HT-29 (cell line): ENCODE data around the gene ABCA2. TPM values are rescaled to one million over a fixed set of nuclear protein-coding genes. Genes with fewer than 3 reads are reported as not detected.

Experiments used
- DNase-seq: peaks from one replicate; pipeline ENCODE4 v3.0.0-alpha.2; 2015; ENCODE audit warnings: low spot score
- total RNA-seq: library from RNA; depleted of rRNA; stranded (reverse); fragments of >200 nt; shearing (Covaris generic); gene quantifications from 2 replicates; pipeline ENCODE4 v1.2.3, GENCODE V29; 2014

ABCA2 gene
- total RNA-seq, 1 experiment from 2014 or later = 99.9 TPM

DNA sequence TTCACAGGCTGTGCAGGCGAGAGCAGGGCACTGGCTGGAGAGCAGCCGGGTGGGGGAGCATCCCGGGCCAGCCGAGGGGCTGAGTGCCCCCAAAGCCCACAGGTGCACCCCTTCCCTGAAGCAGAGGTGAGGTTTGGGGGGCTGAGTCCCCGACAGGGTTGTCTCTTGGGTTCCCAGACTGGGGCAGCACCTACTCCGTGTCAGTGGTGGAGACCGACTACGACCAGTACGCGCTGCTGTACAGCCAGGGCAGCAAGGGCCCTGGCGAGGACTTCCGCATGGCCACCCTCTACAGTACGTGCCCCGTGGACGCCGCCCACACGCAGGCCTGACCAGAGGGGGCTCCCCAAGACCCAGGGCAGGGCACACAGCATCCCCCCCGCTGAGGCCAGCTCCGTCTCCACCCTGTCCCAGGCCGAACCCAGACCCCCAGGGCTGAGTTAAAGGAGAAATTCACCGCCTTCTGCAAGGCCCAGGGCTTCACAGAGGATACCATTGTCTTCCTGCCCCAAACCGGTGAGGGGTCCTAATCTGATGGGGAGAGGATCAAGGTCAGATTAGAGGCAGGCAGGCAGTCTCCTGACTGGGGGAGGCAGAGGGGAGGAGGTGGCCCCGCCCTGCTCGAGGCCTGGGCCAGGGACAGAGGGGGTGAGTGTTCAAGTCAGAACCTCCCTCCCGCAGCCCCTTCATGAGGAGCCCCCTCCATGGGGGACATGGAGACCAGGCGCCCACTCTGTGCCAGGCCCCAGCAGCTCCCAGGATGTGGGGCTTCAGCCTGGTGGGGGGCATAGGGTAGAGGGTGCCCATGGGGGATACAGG is 48.1 kb downstream of the ABCA2 start:
- DNase-seq = no peak

DNA sequence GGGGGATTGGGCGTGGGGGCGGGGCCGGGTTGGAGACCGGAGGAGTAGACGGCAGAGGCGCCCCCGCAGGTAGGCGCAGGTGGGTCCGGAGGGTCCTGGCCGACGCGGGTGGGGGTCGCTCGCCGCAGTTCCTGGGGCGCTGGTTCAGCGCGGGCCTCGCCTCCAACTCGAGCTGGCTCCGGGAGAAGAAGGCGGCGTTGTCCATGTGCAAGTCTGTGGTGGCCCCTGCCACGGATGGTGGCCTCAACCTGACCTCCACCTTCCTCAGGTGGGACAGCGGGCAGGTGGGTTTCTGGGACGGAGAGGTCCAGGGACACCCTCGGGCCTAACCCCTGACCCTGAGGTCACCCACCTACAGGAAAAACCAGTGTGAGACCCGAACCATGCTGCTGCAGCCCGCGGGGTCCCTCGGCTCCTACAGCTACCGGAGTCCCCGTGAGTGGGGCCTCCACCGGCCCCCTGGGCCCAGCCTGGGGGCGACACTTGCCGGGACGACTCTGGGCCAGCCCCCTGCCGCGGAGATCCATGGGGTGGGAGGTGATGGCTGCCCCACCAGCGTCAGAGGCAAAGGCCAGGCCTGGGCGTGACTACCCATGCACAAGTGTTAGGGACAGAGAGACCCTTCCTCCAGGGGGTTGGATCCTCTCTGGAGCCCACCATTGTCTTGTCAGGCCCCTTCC is 49.0 kb downstream of the ABCA2 start:
- no peak for DNase-seq

DNA sequence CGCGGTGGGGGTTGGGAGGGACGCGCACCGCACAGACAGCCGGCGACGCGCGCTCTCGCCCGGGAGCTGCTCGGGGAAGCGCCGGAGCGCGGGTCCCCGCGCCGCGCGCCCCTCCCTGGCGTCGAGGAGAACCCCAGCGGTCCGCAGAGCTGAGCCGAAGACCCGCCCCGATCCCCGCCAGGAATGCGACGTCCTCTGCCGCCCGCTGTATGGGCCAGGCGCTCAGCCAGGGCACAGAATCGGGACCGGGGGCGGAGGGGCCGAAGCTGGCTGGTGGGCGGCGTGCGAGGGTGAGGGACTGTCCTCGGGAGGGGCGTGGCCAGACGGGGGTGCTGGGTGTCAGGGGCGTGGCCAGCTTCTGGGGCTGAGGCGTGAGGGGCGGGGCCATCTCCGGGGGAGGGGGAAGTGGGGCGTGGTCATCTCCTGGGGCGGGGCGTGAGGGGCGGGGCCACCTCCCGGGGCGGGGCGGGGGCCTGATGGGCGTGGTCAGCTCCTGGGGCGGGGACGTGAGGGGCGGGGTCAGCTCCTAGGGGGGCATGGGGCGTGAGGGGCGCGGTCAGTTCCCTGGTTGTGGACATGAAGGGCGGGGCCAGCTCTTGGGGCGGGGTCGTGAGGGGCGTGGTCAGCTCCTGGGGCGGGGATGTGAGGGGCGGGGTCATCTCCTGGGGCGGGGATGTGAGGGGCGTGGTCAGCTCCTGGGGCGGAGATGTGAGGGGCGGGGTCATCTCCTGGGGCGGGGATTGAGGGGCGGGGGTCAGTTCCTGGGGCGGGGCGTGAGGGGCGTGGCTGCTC is 49.8 kb downstream of the ABCA2 start:
- DNase-seq = no peak

DNA sequence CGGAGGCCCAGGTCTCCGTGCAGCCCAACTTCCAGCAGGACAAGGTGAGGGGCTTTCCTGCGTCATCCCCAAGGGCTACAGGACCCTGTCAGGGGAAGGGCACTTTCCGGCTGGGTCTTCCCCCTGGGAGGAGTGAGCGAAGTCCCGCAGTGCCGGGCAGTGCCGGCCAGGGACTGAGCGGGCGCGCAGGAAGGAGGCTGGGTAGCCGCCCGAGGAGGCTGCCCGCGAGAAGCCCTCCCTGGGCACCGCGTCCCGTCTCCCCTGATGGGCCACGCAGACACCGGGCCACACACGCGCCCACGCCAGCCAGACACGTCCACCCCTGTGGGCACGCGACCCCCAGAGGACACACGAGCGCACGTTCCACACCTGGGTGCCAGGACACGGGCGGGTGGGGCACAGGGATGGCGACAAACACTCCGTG is 50.4 kb downstream of the ABCA2 start:
- DNase-seq = no peak

DNA sequence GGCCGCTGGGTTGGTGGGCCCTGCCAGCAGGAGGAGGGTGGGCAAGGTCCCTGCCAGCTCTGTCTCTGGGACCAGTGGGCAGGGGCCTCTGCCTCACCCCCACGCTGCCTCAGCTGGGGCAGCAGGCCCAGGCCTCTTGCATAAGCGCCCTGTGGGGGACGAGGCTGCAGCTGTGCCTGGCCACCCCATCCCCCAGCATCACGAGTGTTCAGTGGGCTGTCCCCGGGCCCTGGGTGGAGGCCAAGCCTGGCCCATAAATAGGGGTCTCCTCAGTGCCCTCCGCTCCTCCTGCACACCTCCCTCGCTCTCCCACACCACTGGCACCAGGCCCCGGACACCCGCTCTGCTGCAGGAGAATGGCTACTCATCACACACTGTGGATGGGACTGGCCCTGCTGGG is 50.8 kb downstream of the ABCA2 start, which contains the start of gene PTGDS:
Gene PTGDS (plus strand): TSS at position 282 of the 400 bp plus-strand sequence. CDS start 75 bp downstream, at position 357.
- no peak for DNase-seq

DNA sequence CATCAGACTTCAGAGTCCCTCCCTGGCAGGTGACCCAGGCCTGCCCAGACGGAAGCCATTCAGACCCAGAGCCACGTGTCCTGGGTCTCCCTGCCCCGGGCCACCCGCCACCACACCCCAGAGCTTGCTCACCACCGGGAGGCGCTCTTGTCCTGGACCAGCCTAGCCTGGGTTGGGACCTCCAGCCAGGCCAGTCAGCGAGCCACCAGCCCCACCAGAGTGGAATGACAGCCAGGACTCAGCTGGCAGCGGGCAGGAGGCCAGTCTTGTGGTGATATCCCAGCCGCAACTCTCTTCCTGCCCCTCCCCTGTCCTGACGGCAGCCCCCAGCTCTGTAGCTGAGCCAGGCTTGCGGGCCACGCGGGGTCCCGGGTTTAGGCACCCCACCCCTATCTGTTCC is 52.4 kb downstream of the ABCA2 start:
- DNase-seq = no peak

DNA sequence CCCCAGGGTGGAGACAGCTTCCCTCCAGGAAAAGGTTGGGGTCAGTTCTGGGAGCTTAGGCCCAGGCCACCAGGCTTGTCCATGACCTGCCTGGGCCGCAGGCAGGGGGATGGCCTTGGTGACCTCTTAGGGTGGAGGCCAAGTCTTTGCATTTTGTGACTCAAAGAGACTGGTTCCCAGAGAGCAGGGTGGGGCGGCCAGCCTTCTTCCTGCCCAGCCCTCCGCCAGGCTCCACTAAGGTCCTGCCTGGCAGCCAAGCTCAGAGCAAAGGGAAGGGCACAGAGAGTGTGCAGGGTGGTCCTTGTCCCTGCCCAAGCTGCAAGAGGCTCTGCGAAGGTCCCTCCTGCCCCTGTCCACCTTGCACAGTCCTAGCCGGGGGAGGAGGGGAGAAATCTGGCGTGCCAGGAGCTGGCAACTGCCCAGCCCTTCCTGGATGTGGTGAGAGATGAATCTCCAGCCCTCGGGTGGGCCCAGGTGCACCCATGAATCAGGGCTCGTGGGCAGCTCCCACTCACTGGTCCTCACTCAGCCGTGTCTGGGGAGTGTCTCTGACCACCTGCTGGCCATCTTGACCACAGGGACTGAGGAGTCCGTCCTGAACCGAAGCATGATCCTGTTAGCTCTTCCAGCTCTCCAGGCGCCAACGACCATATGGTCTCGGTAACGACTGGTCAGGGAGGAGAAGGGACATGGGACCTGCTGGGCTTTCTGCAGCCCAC is 53.1 kb downstream of the ABCA2 start:
- no peak for DNase-seq

DNA sequence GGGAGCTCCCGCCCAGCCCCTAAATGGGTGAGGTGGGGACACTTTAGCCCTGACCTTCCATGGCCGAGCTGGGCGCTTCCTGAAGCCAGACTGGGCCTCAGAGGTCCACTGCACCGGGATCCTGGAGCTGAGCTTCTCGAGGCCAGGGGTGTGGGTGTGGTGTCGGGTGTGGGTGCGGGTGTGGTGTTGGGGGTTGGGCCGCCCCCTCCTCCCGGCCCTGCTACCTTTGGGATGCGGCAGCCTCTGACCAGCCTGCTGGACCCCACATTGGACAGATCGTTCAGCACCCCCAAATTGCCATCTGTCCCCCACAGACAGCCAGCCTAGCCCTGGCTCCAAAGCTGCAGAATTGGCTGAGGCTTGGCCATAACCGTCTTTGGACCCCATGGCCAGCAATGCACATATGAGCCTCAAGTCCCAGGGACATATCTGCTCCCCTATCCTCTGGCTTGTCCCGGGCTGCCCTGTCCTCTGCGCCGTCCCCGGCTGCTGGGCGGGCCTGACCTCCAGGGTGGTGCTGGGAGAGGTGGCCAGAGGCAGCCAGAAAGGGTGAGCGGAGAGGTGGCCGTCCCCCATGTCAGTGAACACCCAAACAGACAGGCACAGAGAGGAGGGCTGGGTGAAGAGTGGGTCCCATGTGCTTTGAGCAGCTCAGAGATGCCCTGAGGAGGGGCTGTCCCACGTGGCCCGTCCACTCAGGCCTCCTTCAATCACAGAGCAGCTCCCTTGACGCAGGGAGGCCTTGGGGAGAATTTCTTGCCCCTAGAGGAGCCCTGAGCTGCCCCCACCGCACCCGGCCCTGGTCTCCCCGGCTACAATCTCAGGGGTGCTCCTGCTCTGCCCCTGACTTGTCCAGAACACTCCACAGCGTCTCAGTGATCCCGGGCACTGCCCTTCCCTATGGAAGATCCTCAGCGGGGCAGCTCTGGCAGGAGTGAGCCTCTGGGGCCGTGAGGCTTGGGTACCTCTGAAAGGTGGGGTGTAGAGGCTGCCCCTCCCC is 54.1 kb downstream of the ABCA2 start:
- DNase-seq = no peak

DNA sequence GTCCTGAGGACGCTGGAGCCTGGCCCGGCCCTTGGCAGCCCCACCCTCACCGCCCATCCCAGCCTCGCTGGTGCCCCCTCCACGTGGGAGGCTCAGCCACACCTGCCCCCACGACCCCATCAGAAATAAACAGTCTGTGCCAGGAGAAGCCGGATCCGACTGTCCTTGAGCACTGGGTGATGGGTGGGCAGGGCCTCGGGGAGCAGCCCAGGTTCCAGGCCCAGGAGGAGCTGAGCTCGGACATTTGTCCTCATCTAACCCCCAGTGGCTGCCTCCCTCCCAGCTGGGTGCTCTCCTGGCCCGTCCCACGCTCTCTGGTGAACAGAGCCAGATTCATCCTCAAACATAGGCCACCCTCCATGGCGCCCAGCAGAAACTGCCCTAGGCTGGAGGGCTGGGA is 55.3 kb downstream of the ABCA2 start:
- no peak for DNase-seq

DNA sequence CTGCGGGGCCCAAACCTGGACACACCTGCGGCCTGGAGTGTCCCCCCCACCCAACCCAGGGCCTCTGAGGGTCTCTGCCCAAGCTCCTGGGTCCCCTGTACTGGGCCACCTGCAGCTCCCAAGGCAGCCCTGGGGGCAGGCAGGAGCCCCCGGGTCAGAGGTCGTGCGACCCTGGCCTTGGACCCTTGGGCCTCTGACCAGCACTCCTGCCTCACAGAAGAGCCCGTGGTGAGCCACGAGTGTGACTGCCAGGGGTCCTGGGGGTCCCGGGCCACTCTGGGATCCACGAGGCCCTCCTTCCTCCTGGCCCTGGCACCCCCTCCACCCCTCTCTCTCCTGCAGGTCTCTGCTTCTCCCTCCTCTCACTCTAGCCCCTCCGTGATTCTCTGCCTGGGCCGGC is 55.7 kb downstream of the ABCA2 start:
- DNase-seq = no peak

DNA sequence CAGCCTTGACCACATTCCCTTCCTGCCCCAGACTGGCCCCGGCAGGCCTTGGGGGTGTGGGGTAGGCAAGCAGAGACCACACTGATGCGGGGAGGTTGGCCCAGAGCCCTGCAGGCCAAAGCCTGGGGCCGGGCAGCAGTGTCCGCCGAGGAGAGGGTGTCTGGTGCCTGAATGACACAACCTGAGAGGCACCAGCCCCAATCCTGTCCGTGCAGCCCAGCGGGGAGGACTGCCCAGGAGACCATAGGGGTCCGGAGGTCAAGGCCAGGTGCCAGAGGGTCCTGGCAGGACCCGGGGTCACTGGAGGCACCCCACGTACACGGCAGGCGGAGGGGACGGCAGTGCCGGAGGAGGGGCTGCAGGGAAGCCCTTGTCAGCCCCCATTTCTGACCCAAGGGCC is 56.3 kb downstream of the ABCA2 start:
- no peak for DNase-seq

DNA sequence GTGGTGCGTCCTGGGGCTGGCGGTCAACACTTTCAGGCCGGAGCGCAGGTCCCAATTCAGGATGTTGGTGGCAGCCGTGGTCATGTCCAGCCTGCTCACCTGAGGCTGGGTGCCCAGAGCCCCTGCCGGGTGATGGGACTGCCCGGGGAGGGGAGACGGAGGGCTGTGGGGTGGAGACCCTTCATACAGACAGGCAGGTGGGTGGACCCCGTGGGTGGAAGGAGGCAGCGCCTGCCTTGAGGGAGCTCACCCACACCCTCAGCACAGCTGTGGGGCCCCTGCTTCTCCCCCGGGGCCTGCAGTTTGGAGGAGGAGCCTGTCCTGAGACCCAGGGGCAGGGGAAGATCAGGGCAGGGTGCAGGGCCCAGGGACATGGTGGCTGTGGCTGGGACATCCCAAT is 57.7 kb downstream of the ABCA2 start:
- DNase-seq = no peak

DNA sequence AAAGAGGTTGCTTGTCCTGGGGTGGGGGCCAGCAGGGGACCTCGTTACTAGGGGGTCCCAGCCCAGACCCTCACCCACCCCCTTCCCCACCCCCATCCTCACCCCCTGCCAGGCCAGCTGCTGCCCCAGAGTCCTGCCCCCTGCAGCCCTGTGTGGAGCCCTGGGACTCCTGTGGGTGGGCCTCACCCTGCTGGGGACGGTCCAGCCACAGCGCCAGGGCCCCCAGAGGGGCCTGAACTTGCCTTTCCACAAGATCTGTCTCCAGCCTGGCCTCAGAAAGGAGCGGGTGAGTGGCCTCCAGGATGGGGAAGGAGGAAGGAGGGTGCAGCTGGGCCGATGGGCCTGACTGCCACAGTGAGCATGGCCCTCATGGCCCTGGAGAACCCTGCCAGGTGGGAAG is 58.3 kb downstream of the ABCA2 start:
- no peak for DNase-seq

DNA sequence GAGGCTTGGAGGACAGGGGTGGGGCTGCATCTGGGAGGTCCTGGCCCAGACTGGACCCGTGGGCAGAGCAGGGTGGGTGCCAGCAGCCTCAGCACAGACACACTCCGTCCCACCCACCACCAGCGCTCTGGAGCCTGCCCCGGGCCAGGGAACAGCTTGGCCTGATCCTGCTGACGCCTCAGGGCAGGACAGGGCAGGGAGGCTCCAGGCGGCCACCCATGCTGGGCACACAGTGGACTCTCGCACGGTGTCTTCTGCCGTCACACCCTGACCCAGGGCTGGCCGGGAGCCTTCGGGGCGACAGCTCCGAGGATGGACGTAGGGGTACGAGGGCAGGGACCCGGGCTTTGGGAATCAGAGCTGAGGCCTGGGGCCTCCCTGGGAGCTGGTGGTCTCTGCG is 58.9 kb downstream of the ABCA2 start:
- no peak for DNase-seq

DNA sequence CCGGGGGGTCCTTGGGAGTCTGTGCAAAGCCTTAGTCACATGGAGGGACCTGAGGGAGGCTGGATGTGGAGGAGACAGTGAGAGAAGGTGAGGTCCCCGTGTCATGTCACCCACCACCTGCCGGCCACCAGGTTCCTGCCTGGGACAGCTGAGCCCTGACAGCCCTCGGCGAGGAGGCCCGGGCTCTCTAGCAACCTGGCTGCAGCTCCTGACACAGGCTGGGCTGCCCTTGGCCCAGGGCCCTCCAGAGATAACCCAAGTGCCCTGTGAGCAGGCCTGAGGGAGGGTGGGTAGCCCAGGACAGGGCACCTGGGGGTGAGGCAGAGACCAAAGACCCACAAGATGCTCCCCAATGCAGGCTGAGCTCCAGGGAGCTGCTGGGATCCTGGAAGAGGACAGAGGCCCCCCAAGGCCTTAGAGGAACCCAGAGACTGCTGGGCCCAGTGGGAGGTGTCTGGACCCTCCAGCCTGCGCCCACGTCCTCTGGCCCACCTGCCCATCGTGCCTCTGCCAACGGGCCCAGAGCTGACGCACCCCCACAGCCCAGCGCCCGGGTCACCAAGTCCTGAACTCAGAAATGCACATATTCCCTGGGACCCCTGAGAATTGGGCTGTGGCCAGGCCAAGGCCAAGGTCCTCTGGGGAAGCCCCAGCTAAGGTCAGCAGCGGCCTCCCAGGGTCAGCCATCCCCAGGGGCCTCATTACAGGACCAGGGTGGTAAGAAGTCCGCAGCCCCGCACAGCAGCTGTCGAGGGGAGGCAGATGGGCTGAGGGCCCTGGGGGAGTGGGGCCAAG is 59.5 kb downstream of the ABCA2 start:
- DNase-seq = no peak

DNA sequence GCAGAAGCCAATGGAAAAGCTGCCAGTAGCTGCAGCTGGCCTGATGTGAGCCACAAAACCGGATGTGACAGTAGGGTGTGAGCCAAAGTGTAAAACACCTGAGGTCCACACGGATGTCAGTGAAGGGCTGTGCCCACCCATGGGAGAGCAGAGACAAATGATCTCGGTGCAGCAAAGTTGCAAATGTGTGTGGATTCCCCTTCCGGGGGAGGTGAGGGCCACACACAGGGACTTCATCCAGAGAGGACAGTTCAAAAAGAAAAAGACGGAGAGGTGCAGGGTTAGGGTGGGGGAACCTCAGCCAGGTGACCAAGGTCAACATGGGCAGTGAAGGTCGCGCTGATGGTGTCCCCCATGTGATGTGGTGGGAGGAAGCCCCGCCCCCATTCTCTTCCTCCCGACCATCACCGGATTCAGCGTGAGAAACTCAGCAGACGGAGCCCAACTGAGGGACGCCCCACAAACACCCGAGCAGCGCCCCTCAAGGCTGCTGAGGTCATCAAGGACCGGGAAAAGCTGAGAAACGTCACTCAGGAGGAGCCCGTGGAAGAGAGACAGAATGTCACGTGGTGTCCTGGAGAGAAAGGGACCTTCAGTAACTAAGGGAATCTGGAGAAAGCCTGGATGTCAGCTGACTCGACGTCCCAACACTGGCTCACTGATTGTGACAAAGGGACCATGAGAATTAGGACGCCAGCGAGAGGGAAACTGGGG is 62.1 kb downstream of the ABCA2 start:
- DNase-seq = no peak

DNA sequence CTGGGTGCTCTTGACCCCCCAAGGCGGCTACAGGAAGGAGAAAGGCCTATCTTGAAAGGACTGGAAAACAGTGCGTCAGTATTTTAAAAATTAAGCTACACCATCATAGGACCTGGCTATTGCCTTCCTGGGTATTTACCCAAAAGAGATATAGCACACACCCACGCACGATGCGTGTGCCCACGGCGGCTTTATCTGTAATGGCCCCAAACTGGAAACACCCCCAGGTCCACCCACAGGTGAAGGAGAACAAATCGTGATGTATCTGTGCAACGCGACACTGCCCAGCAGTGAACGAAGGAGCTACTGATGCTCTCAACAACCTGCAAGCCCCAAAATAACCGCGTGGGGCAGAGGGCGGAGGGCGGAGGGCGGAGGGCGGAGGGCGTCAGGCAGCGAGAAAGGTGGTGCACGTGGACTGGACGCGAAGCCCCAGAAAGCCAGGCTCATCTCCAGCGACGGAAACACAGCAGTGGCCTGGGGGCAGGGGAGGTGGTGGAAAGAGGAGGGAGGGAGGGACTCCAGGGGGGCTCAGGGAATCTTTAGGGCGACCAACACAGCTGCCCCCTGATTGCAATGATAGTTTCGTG is 63.1 kb downstream of the ABCA2 start:
- DNase-seq = no peak

DNA sequence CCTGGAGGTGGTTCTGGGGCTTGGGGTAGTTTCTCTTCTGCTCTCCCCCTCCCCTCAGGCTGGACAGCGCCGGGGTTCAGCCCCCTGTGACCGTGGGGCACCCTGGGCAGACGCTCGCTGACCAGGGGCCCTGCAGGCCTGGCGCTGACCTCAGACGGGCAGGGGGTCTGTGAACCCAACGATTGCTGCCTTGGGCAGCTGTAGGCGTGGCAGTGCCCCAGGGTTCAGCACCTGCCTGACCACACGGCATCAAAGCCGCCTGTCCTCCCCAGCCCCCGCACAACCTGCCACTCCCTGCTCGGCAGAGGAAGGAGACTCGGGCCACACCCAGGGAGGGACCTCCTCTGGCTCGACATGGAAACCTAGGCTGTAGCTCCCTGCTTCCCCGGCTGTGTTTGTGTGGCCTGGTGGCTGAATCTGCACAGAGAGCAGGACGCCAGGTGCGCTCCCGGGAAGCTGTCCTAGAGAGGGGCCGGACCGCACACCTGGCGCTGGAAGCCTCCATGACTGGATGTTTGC is 63.8 kb downstream of the ABCA2 start:
- no peak for DNase-seq
